IPS-20b (cell line): ENCODE results near the gene EFTUD2.
"Not testable (repeated sequence)": the region's sequence is repeated elsewhere in the genome, so short reads cannot be mapped to it uniquely, and the experiment has no call there.

Experiments used
- H3K27ac ChIP-seq: one replicate; pipeline ENCODE4 v1.5.1; 2013; ENCODE audit warnings: low read length
- H3K27me3 ChIP-seq: 2 replicates; pipeline ENCODE4 v1.6.1; 2013; ENCODE audit warnings: mild to moderate bottlenecking, low read length, inconsistent platforms; ENCODE audit not compliant: insufficient read depth
- H3K36me3 ChIP-seq: 2 replicates; pipeline ENCODE4 v1.6.1; 2013; ENCODE audit warnings: low read depth, mild to moderate bottlenecking, inconsistent platforms, low read length, moderate library complexity; ENCODE audit not compliant: insufficient read depth
- H3K4me1 ChIP-seq: 2 replicates; pipeline ENCODE4 v1.6.1; 2013; ENCODE audit warnings: mild to moderate bottlenecking, control low read depth, inconsistent platforms, low read length, moderate library complexity; ENCODE audit not compliant: insufficient read depth
- H3K4me3 ChIP-seq: 2 replicates; pipeline ENCODE4 v1.5.1; 2013; ENCODE audit warnings: mild to moderate bottlenecking, low read length, inconsistent platforms
- H3K9ac ChIP-seq: 2 replicates; pipeline ENCODE4 v1.6.1; 2013; ENCODE audit warnings: low read depth, mild to moderate bottlenecking, inconsistent platforms, low read length, moderate library complexity
- H3K9me3 ChIP-seq: 2 replicates; pipeline ENCODE4 v1.6.1; 2013; ENCODE audit warnings: mild to moderate bottlenecking, low read depth, low read length, inconsistent platforms; ENCODE audit not compliant: insufficient read depth

EFTUD2 gene

DNA sequence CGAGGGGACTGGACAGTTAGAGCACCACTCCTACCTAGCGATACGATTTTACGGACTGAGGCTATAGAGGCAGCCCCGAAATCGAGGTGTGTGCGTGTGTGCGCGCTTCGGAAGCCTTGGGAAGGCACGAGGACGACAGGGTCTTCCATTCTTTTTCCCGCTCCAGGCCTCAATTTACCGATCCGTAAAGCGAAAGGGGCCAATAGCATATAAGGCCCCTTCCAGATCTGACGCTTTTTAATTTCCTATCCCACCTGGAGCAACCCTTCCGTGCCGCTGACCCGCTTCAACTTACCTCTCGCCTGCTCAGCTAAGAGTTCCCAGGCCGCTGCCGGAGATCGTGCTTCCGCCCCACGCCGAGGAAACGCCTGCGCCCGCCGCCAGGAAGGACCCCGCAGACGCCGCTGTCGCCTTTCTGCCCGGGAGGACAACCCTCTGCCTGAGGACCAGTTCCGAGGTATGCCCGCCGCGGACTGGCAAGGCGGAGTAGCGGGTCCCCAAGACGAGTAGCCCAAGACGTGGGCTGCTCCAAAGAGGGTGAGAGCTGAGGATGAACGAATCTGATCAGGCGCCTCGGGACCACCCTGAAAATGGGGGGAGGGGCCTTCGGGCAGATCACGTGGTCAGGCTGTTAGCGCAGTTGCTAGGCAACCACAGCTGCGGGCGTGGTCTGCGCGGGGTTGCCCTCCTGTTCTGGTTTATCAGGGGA lies at the start of gene EFTUD2:
Gene EFTUD2, minus strand, starts transcription at position 372 of the 709 bp plus-strand sequence. CDS start 4,924 bp downstream, outside the sequence.
- Histone ChIP-seq H3K27me3 (no peaks in the 10 kb centered on the region), H3K9ac (peak within 1 kb of the TSS; percentile 96), H3K27ac (peak within 1 kb of the TSS; percentile 90), H3K4me1 (no peaks in the 10 kb centered on the region), H3K4me3 (peak within 1 kb of the TSS; percentile 95), H3K36me3 (peaks cover 12% of the 10 kb centered on the region), H3K9me3 (no peaks in the 10 kb centered on the region)

DNA sequence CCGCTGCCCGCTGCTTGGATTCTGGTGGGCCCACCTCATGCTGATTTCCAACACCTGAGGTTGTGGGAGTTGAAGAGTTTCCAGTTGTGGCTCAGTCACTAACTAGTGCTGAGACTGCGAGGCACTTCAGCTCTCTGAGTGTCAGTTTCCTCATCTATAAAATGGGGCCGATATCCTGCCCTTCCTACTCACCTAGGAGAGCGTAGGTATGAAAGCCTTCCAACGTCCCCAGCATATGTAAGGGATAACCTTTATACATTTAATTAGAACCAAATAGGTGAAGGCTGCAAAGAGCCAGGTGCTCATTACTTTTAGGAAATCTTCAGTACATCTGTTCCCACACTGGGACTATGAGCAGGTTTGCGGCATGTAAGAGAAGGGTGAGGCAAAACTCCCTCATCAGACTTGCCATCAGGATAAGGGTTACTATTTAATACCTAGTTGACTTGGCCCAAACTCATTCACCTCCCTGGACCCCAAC lies 49.1 kb upstream of the EFTUD2 start:
- Histone ChIP-seq H3K9ac (peak overlapping the region; percentile 97; the same call in 1 of the 2 replicates), H3K4me1 (0 out of 2 replicates have a peak, but pooled peaks cover 3% of the 10 kb centered on the region), H3K27me3 (no peaks in the 10 kb centered on the region; the same call in 1 of the 2 replicates), H3K36me3 (peaks cover 18% of the 10 kb centered on the region; the same call in 1 of the 2 replicates), H3K9me3 (no peaks in the 10 kb centered on the region), H3K4me3 (peak overlapping the region; percentile 97), H3K27ac (no peak overlapping the region)

GRCh38 chr17:44947461-44948314 lies 48.4 kb upstream of the EFTUD2 start, which contains the start of gene KIF18B:
KIF18B (minus strand) TSS chr17:44947773; CDS start chr17:44936344, 11,429 bp downstream.
- Histone ChIP-seq H3K4me1 (0 out of 2 replicates have a peak, but pooled peaks cover 3% of the 10 kb centered on the region), H3K9me3 (no peaks in the 10 kb centered on the region), H3K9ac (peak within 1 kb of the TSS; percentile 97), H3K27ac (peak within 1 kb of the TSS; percentile 53), H3K27me3 (no peaks in the 10 kb centered on the region; the same call in 1 of the 2 replicates), H3K4me3 (peak within 1 kb of the TSS; percentile 97), H3K36me3 (peaks cover 18% of the 10 kb centered on the region; the same call in 1 of the 2 replicates)

- H3K27me3 ChIP-seq, H3K27ac ChIP-seq, H3K9me3 ChIP-seq, H3K4me1 ChIP-seq, H3K9ac ChIP-seq: not testable (repeated sequence)
- Histone ChIP-seq H3K36me3 (peaks cover 22% of the 10 kb centered on the region), H3K4me3 (peak overlapping the region; percentile 97; the same call in 1 of the 2 replicates)
These were observed 46.4 kb upstream of the EFTUD2 start for GRCh38 chr17:44945652-44946051.

DNA sequence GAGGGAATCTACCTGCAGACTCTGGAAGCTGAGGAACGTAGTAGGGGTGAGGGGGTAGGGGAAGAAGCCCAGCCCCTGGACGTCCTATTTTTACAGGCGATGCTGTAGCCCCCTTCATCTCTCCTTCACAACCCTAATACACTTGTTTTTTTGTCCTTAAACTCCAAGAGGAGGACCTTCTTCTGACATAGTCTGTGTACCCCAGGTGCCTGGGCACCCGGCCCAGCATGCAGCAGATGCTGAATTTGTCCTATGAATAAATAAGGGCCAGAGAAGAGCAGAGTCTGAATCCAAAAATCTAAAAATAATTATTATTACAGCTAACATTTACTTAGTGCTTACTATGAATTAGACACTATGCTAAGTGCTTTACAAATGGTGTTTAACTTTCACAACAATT lies 43.2 kb upstream of the EFTUD2 start:
- H3K4me3 ChIP-seq = no peak overlapping the region
- H3K36me3 ChIP-seq = peaks cover 26% of the 10 kb centered on the region
- H3K27ac ChIP-seq = no peak overlapping the region

GRCh38 chr17:44941712-44942331 lies 42.6 kb upstream of the EFTUD2 start:
- Histone ChIP-seq H3K9ac (no peak overlapping the region), H3K4me1 (0 out of 2 replicates have a peak, but pooled peaks cover 3% of the 10 kb centered on the region), H3K9me3 (no peaks in the 10 kb centered on the region), H3K27me3 (no peaks in the 10 kb centered on the region), H3K36me3 (peaks cover 30% of the 10 kb centered on the region), H3K27ac (no peak overlapping the region), H3K4me3 (no peak overlapping the region)

More for the DNA sequence above, 43.2 kb upstream of the EFTUD2 start:
- Histone ChIP-seq H3K9ac (no peak overlapping the region), H3K4me1 (0 out of 2 replicates have a peak, but pooled peaks cover 3% of the 10 kb centered on the region), H3K9me3 (no peaks in the 10 kb centered on the region), H3K27me3 (no peaks in the 10 kb centered on the region)

- Histone ChIP-seq H3K27me3 (no peaks in the 10 kb centered on the region), H3K4me3 (no peak overlapping the region), H3K27ac (no peak overlapping the region), H3K9ac (no peak overlapping the region), H3K36me3 (peaks cover 35% of the 10 kb centered on the region), H3K9me3 (no peaks in the 10 kb centered on the region), H3K4me1 (no peaks in the 10 kb centered on the region)
These were observed 41.5 kb upstream of the EFTUD2 start for GRCh38 chr17:44940768-44941167.

GRCh38 chr17:44940317-44940716 lies 41.1 kb upstream of the EFTUD2 start:
- Histone ChIP-seq H3K9ac (no peak overlapping the region), H3K27me3 (no peaks in the 10 kb centered on the region), H3K9me3 (no peaks in the 10 kb centered on the region), H3K4me3 (no peak overlapping the region), H3K36me3 (peaks cover 38% of the 10 kb centered on the region), H3K27ac (no peak overlapping the region), H3K4me1 (no peaks in the 10 kb centered on the region)

DNA sequence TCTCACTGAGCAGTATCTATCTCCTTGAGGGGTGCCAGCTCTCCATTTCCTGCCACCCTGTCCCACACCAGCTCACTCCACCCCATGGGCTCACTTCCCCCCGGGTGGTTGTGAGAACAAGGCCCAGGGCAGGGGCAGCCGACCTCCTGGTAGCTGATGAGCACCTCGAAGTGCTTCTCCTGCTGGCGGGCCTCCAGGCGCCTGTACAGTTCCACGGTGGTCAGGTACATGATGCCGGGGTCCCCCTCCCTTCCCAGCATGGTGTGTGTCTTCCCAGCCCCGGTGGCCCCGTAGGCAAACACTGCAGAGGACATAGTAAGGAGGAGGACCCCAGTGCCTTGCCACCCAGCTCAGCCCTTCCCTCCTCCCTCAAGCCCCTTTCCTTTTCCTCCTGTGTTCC lies 35.9 kb upstream of the EFTUD2 start:
- H3K4me3 ChIP-seq = no peak overlapping the region
- H3K9ac ChIP-seq = no peak overlapping the region
- no peaks in the 10 kb centered on the region for H3K4me1 ChIP-seq
- no peaks in the 10 kb centered on the region for H3K27me3 ChIP-seq
- H3K36me3 ChIP-seq = peaks cover 68% of the 10 kb centered on the region
- H3K9me3 ChIP-seq = no peaks in the 10 kb centered on the region
- no peak overlapping the region for H3K27ac ChIP-seq

DNA sequence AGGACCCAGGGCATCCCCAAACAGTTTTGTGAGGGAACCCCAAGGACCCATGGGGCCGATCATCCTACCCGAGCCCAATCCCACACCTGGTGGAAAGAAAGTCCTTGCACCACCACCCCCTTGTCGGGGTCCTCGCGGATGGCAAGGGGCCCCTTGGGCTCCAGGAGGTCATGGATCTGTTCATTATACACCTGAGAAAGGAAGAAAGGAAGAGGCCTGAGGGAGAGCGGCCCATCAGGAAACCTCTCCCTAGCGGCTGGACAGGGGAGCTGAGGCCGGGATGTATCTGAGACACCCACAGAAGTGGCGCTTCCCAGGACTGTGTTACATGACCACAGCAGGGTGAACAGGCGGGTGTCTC lies 35.5 kb upstream of the EFTUD2 start:
- Histone ChIP-seq H3K9me3 (no peaks in the 10 kb centered on the region), H3K36me3 (peaks cover 72% of the 10 kb centered on the region), H3K27me3 (no peaks in the 10 kb centered on the region), H3K9ac (no peak overlapping the region), H3K27ac (no peak overlapping the region), H3K4me1 (no peaks in the 10 kb centered on the region), H3K4me3 (no peak overlapping the region)
